NB4 (cell line): ENCODE results near the gene MYOM3.

Experiments used
- CTCF ChIP-seq: IDR thresholded peaks from one replicate; pipeline ENCODE4 v1.5.1; 2012; ENCODE audit warnings: low read depth, low read length
- MAX ChIP-seq: IDR thresholded peaks from 2 replicates; pipeline ENCODE4 v1.6.1; 2011; ENCODE audit warnings: low read depth, low read length
- MYC ChIP-seq: IDR thresholded peaks from 2 replicates; pipeline ENCODE4 v1.6.1; 2011; ENCODE audit warnings: low read depth, low read length
- POLR2A ChIP-seq: IDR thresholded peaks from 2 replicates; pipeline ENCODE4 v1.6.1; 2011; ENCODE audit warnings: mild to moderate bottlenecking; ENCODE audit not compliant: insufficient read length; ENCODE audit errors: extremely low read depth

GRCh38 chr1:24094554-24094953, 17.4 kb downstream of the MYOM3 start:
- TF ChIP-seq CTCF (no peak), MYC (no peak), POLR2A (no peak), MAX (no peak)
